WTC11 (cell line): Measurements from ENCODE around the gene FAM168B. TPM values are rescaled to one million over a fixed set of nuclear protein-coding genes. Genes with fewer than 3 reads are reported as not detected.
A peak's percentile ranks its signal among the peaks of the same experiment; 100 is the strongest.

Source experiments
- ATAC-seq: fragments of 200-7000 bp; cut with Tn5 transposase; 2 replicates; pipeline ENCODE4 v1.10.0; 2021; ENCODE audit warnings: mild to moderate bottlenecking, moderate library complexity
- CTCF ChIA-PET: fragments of 300-600 bp; sonication (Branson Sonifier 250); formaldehyde crosslinking; loops from one replicate; lab custom pipeline; 2021; ENCODE audit warnings: antibody characterized with exemption; lab: Charles Lee
- POLR2A ChIA-PET: fragments of 350-600 bp; sonication (Branson Sonifier 250); formaldehyde crosslinking; loops from one replicate; lab custom pipeline; 2021; ENCODE audit warnings: antibody characterized with exemption; lab: Charles Lee
- DNase-seq: peaks from one replicate; pipeline ENCODE4 v3.0.0; 2021; ENCODE audit warnings: low spot score
- H3K27ac Mint-ChIP-seq: 2 replicates; pipeline ENCODE4 v1.8.0; 2021; ENCODE audit warnings: mixed read lengths
- H3K27me3 Mint-ChIP-seq: 2 replicates; pipeline ENCODE4 v1.8.0; 2021; ENCODE audit warnings: low read depth, mild to moderate bottlenecking, moderate library complexity, mixed read lengths
- H3K36me3 Mint-ChIP-seq: 2 replicates; pipeline ENCODE4 v1.8.0; 2021; ENCODE audit warnings: mixed read lengths
- H3K4me1 Mint-ChIP-seq: 2 replicates; pipeline ENCODE4 v1.8.0; 2022; ENCODE audit warnings: mixed read lengths
- H3K4me3 Mint-ChIP-seq: 2 replicates; pipeline ENCODE4 v1.8.0; 2021; ENCODE audit warnings: mild to moderate bottlenecking, moderate library complexity, mixed read lengths
- H3K9me3 Mint-ChIP-seq: 2 replicates; pipeline ENCODE4 v1.8.0; 2021; ENCODE audit warnings: mixed read lengths
- AR ChIP-seq: fragments of 250-450 bp; sonication (Bioruptor Pico); IDR thresholded peaks from 2 replicates; pipeline ENCODE4 v1.9.0; 2021; ENCODE audit warnings: mild to moderate bottlenecking
- E2F5 ChIP-seq: sonication (generic); formaldehyde crosslinking; IDR thresholded peaks from 2 replicates; pipeline ENCODE4 v1.8.1; 2022; ENCODE audit warnings: mild to moderate bottlenecking, moderate library complexity, missing genetic modification reagents
- ESRRA ChIP-seq: sonication (generic); formaldehyde crosslinking; IDR thresholded peaks from 2 replicates; pipeline ENCODE4 v1.8.1; 2022; ENCODE audit warnings: mild to moderate bottlenecking, missing genetic modification reagents, borderline replicate concordance
- FOXP1 ChIP-seq: sonication (generic); formaldehyde crosslinking; IDR thresholded peaks from 2 replicates; pipeline ENCODE4 v1.8.0; 2022; ENCODE audit warnings: missing genetic modification reagents, mild to moderate bottlenecking, moderate library complexity, borderline replicate concordance
- HMGA2 ChIP-seq: fragments of 250-450 bp; sonication (Bioruptor Pico); IDR thresholded peaks from 2 replicates; pipeline ENCODE4 v1.4.0; 2021; ENCODE audit warnings: mild to moderate bottlenecking, moderate library complexity
- IRF2 ChIP-seq: sonication (generic); formaldehyde crosslinking; IDR thresholded peaks from 2 replicates; pipeline ENCODE4 v1.8.0; 2022; ENCODE audit warnings: low read depth, missing genetic modification reagents, borderline replicate concordance
- NFE2L1 ChIP-seq: sonication (generic); formaldehyde crosslinking; IDR thresholded peaks from 2 replicates; pipeline ENCODE4 v1.8.1; 2023; ENCODE audit warnings: missing genetic modification reagents
- NR3C1 ChIP-seq: sonication (generic); formaldehyde crosslinking; conservative IDR thresholded peaks from 2 replicates; pipeline ENCODE4 v1.8.1; 2023; ENCODE audit warnings: low read depth, mild to moderate bottlenecking, missing genetic modification reagents
- OVOL2 ChIP-seq: fragments of 250-450 bp; sonication (Bioruptor Pico); IDR thresholded peaks from 2 replicates; pipeline ENCODE4 v1.9.0; 2021; ENCODE audit warnings: mild to moderate bottlenecking, borderline replicate concordance
- RELA ChIP-seq: sonication (generic); formaldehyde crosslinking; IDR thresholded peaks from 2 replicates; pipeline ENCODE4 v1.8.1; 2022; ENCODE audit warnings: missing genetic modification reagents, mild to moderate bottlenecking, borderline replicate concordance
- SOX15 ChIP-seq: fragments of 250-450 bp; sonication (Bioruptor Pico); IDR thresholded peaks from 2 replicates; pipeline ENCODE4 v1.9.0; 2021; ENCODE audit warnings: mild to moderate bottlenecking
- USF1 ChIP-seq: sonication (generic); formaldehyde crosslinking; IDR thresholded peaks from 2 replicates; pipeline ENCODE4 v1.8.0; 2022; ENCODE audit warnings: mild to moderate bottlenecking, missing genetic modification reagents
- USF2 ChIP-seq: sonication (generic); formaldehyde crosslinking; IDR thresholded peaks from 2 replicates; pipeline ENCODE4 v1.8.1; 2023; ENCODE audit warnings: mild to moderate bottlenecking, missing genetic modification reagents, moderate library complexity
- ZBTB21 ChIP-seq: sonication (generic); formaldehyde crosslinking; IDR thresholded peaks from 2 replicates; pipeline ENCODE4 v1.8.1; 2023; ENCODE audit warnings: mild to moderate bottlenecking, missing genetic modification reagents, borderline replicate concordance
- ZNF219 ChIP-seq: sonication (generic); formaldehyde crosslinking; IDR thresholded peaks from 2 replicates; pipeline ENCODE4 v1.8.0; 2023; ENCODE audit warnings: missing genetic modification reagents, mild to moderate bottlenecking, borderline replicate concordance
- ZSCAN18 ChIP-seq: fragments of 250-450 bp; sonication (Bioruptor Pico); IDR thresholded peaks from 2 replicates; pipeline ENCODE4 v2.1.2; 2022; ENCODE audit warnings: mild to moderate bottlenecking, moderate library complexity
- total RNA-seq: library from RNA; stranded (reverse); gene quantifications from 3 replicates; pipeline ENCODE4 v1.2.3, GENCODE V29; 2021

The FAM168B gene
- total RNA-seq, 1 experiment from 2014 or later = 63.9 TPM

GRCh38 chr2:131067465-131068125 lies 25.7 kb downstream of the FAM168B start (continued):
- TF ChIP-seq ZNF219 (CRISPR knock-in tag) = no peak
- TF ChIP-seq ESRRA (CRISPR knock-in tag) = no peak
- TF ChIP-seq USF1 (CRISPR knock-in tag) = no peak
- no peak for TF ChIP-seq HMGA2
- TF ChIP-seq AR = no peak

GRCh38 chr2:131064589-131065512 lies 28.4 kb downstream of the FAM168B start:
- DNase-seq = no peak
- TF ChIP-seq OVOL2 (CRISPR knock-in tag) = no peak
- no peak for TF ChIP-seq HMGA2
- no peak for TF ChIP-seq E2F5 (CRISPR knock-in tag)
- TF ChIP-seq NR3C1 = no peak
- TF ChIP-seq USF2 = no peak
- no peak for TF ChIP-seq ZBTB21 (CRISPR knock-in tag)
- TF ChIP-seq RELA (CRISPR knock-in tag) = no peak
- TF ChIP-seq SOX15 = no peak
- no peak for TF ChIP-seq IRF2 (CRISPR knock-in tag)
- TF ChIP-seq ZSCAN18 (CRISPR knock-in tag) = no peak
- no peak for TF ChIP-seq NFE2L1
- no peak for TF ChIP-seq FOXP1 (CRISPR knock-in tag)
- Mint-ChIP-seq H3K27ac (peak overlapping the region; percentile 33), H3K36me3 (peaks cover 52% of the 10 kb centered on the region), H3K4me1 (peaks cover 20% of the 10 kb centered on the region), H3K9me3 (no peaks in the 10 kb centered on the region), H3K4me3 (no peak overlapping the region), H3K27me3 (no peaks in the 10 kb centered on the region)
- POLR2A ChIA-PET = no interaction called here
- no peak for ATAC-seq
- CTCF ChIA-PET = interaction anchor here (1.0 kb wide), 1 partner anchor 24 kb away, joined by 3 read pairs; no protein-coding TSS in a partner anchor
